Measurements from ENCODE around the gene CISH. TPM values are rescaled to one million over a fixed set of nuclear protein-coding genes. Genes with fewer than 3 reads are reported as not detected.
A peak's percentile ranks its signal among the peaks of the same experiment; 100 is the strongest.

The CISH gene
- total RNA-seq, 1 experiment from 2014 or later: 0.57 TPM

- DNase-seq (ENCODE audit: low read depth, low spot score) (no peak), ATAC-seq (no peak)
- Histone ChIP-seq H3K4me3 (ENCODE audit: low read depth in 2 of 2, low read length in 2 of 2) (peak overlapping the region; percentile 59 to 75), H3K4me1 (ENCODE audit: control insufficient read depth, insufficient read depth, low read length) (no peaks in the 10 kb centered on the region; the same call in 1 of the 2 replicates), H3K27me3 (ENCODE audit: control insufficient read depth, insufficient read depth, low read length) (no peaks in the 10 kb centered on the region), H3K9me3 (ENCODE audit: control insufficient read depth, insufficient read depth, low read depth, low read length) (no peaks in the 10 kb centered on the region), H3K27ac (ENCODE audit: low read length) (no peak overlapping the region), H3K36me3 (ENCODE audit: control insufficient read depth, insufficient read depth, low read length) (no peaks in the 10 kb centered on the region)
- no TSS peak for BruUV-seq (replicated peaks)
- intact Hi-C loops (cut with micrococcal nuclease; ENCODE audit: unreplicated experiment): loop anchor here (2.0 to 5.0 kb wide), 2 partner anchors 34 to 755 kb away; no protein-coding TSS in a partner anchor
- no peak for TF ChIP-seq CTCF (IDR thresholded peaks at IDR 0.05)
- TF ChIP-seq REST (IDR thresholded peaks at IDR 0.05; ENCODE audit: insufficient read depth in 1 of 2, low read depth in 2 of 2, low read length in 1 of 2): no peak
- TF ChIP-seq TCF7L2 (IDR thresholded peaks at IDR 0.05; ENCODE audit: low read depth, low read length): no peak
- no peak for TF ChIP-seq POLR2AphosphoS5 (IDR thresholded peaks at IDR 0.05; ENCODE audit: low read depth, low read length)
- TF ChIP-seq SIN3A (IDR thresholded peaks at IDR 0.05; ENCODE audit: borderline replicate concordance, insufficient read depth, low read depth, low read length): no peak
- ChIA-PET POLR2A (no interaction called here), CTCF (no interaction called here)
- in situ Hi-C loops (cut with HindIII; ENCODE audit: low pct_unique_long_range_greater_than_20kb, low sequenced_read_pairs): no loop called here
Measured at GRCh38 chr3:50617911-50618481, 6.4 kb upstream of the CISH start.

- no peaks in the 10 kb centered on the region; the same call in 1 of the 2 replicates for H3K4me1 ChIP-seq (ENCODE audit: control insufficient read depth, insufficient read depth, low read length)
- ChIA-PET CTCF (interaction anchor here (0.6 to 1.0 kb wide), 2 partner anchors 433 to 754 kb away, joined by 3 to 6 read pairs; no protein-coding TSS in a partner anchor), POLR2A (no interaction called here)
- H3K27me3 ChIP-seq (ENCODE audit: control insufficient read depth, insufficient read depth, low read length): no peaks in the 10 kb centered on the region
- BruUV-seq (replicated peaks): no TSS peak
- intact Hi-C loops (cut with micrococcal nuclease; ENCODE audit: unreplicated experiment) (loop anchor here (2.0 to 5.0 kb wide), 2 partner anchors 35 to 756 kb away; no protein-coding TSS in a partner anchor), in situ Hi-C loops (cut with HindIII; ENCODE audit: low pct_unique_long_range_greater_than_20kb, low sequenced_read_pairs) (no loop called here)
- peak within 1 kb of the TSS; percentile 59 to 75 for H3K4me3 ChIP-seq (ENCODE audit: low read depth in 2 of 2, low read length in 2 of 2)
- DNase-seq (ENCODE audit: low read depth, low spot score): no peak
- H3K9me3 ChIP-seq (ENCODE audit: control insufficient read depth, insufficient read depth, low read depth, low read length): no peaks in the 10 kb centered on the region
- no peaks in the 10 kb centered on the region for H3K36me3 ChIP-seq (ENCODE audit: control insufficient read depth, insufficient read depth, low read length)
- TF ChIP-seq TCF7L2 (IDR thresholded peaks at IDR 0.05; ENCODE audit: low read depth, low read length): no peak
- H3K27ac ChIP-seq (ENCODE audit: low read length): no peak within 1 kb of the TSS
- ATAC-seq: peak; percentile 9
Measured at GRCh38 chr3:50617096-50617791, 5.7 kb upstream of the CISH start, which contains the start of gene MAPKAPK3. Gene MAPKAPK3 (plus strand): TSS chr3:50617151. CDS start chr3:50617566, 415 bp downstream.
